HEK293 (cell line): ENCODE data around the gene KCTD6.

Experiments used
- CTCF ChIA-PET: fragments of 350-600 bp; formaldehyde crosslinking; extraction: SDS; loops from one replicate; lab custom pipeline; 2021; ENCODE audit warnings: antibody characterized with exemption; lab: Yijun Ruan, JAX
- POLR2A ChIA-PET: fragments of 300-600 bp; formaldehyde crosslinking; extraction: SDS; loops from one replicate; lab custom pipeline; 2020; ENCODE audit warnings: antibody characterized with exemption, inconsistent platforms; lab: Yijun Ruan, JAX
- H3K27ac ChIP-seq: fragments of 200-500 bp; sonication (Bioruptor generic); 2 replicates; pipeline ENCODE4 v1.5.1; 2014; ENCODE audit warnings: low read depth, low read length, control low read depth, inconsistent platforms; ENCODE audit errors: extremely low read depth
- H3K36me3 ChIP-seq, 2 experiments: fragments of 200-500 bp in 1 of 2; sonication (Bioruptor generic) in 1 of 2; 1 replicate in 1 of 2; 2 replicates in 1 of 2; pipeline ENCODE4 v1.5.1; 2014 to 2017; ENCODE audit warnings: inconsistent platforms in 2 of 2, low read length in 2 of 2; ENCODE audit not compliant: control insufficient read depth in 2 of 2, insufficient read depth in 1 of 2
- H3K4me1 ChIP-seq: fragments of 200-500 bp; sonication (Bioruptor generic); 2 replicates; pipeline ENCODE4 v1.5.1; 2014; ENCODE audit warnings: mild to moderate bottlenecking, low read length, inconsistent platforms; ENCODE audit not compliant: control insufficient read depth, insufficient read depth
- H3K4me3 ChIP-seq: 2 replicates; pipeline ENCODE4 v1.5.1; 2011; ENCODE audit warnings: low read depth, mild to moderate bottlenecking, control low read depth, low read length, moderate library complexity
- H3K9me3 ChIP-seq: fragments of 200-500 bp; sonication (Bioruptor generic); 2 replicates; pipeline ENCODE4 v1.5.1; 2014; ENCODE audit warnings: low read depth, low read length, inconsistent platforms; ENCODE audit not compliant: control insufficient read depth, insufficient read depth
- BCL11A ChIP-seq: fragments of 450-650 bp; formaldehyde crosslinking; IDR thresholded peaks from 2 replicates; pipeline ENCODE4 v1.5.1; 2016; ENCODE audit warnings: low read depth, missing biosample characterization, missing genetic modification characterization
- FEZF1 ChIP-seq: fragments of 450-650 bp; formaldehyde crosslinking; IDR thresholded peaks from 2 replicates; pipeline ENCODE4 v1.5.1; 2016; ENCODE audit warnings: missing biosample characterization, missing genetic modification characterization
- KLF1 ChIP-seq: fragments of 450-650 bp; formaldehyde crosslinking; IDR thresholded peaks from 2 replicates; pipeline ENCODE4 v1.5.1; 2016; ENCODE audit warnings: missing biosample characterization, missing genetic modification characterization
- MEIS1 ChIP-seq: sonication (generic); formaldehyde crosslinking; IDR thresholded peaks from 2 replicates; pipeline ENCODE4 v1.8.1; 2022; ENCODE audit warnings: missing genetic modification reagents, mild to moderate bottlenecking, borderline replicate concordance
- SCRT1 ChIP-seq: fragments of 450-650 bp; formaldehyde crosslinking; IDR thresholded peaks from 2 replicates; pipeline ENCODE4 v1.5.1; 2016; ENCODE audit warnings: missing biosample characterization, missing genetic modification characterization, borderline replicate concordance
- SETDB1 ChIP-seq: IDR thresholded peaks from one replicate; pipeline ENCODE4 v1.6.1; 2017; ENCODE audit warnings: mild to moderate bottlenecking, low read length, moderate library complexity, mixed read lengths; ENCODE audit not compliant: insufficient read length
- SP2 ChIP-seq: fragments of 450-650 bp; formaldehyde crosslinking; IDR thresholded peaks from 2 replicates; pipeline ENCODE4 v1.5.1; 2016; ENCODE audit warnings: missing biosample characterization, missing genetic modification characterization
- ZFP37 ChIP-seq: fragments of 450-650 bp; formaldehyde crosslinking; IDR thresholded peaks from 2 replicates; pipeline ENCODE4 v1.5.1; 2016; ENCODE audit warnings: missing biosample characterization, missing genetic modification characterization
- ZNF10 ChIP-seq: fragments of 450-650 bp; formaldehyde crosslinking; IDR thresholded peaks from 2 replicates; pipeline ENCODE4 v1.5.1; 2017; ENCODE audit warnings: missing biosample characterization, missing genetic modification characterization
- ZNF132 ChIP-seq: fragments of 450-650 bp; formaldehyde crosslinking; IDR thresholded peaks from 2 replicates; pipeline ENCODE4 v1.5.1; 2017; ENCODE audit warnings: missing biosample characterization, missing genetic modification characterization, borderline replicate concordance
- ZNF133 ChIP-seq: fragments of 450-650 bp; formaldehyde crosslinking; IDR thresholded peaks from 2 replicates; pipeline ENCODE4 v1.5.1; 2016; ENCODE audit warnings: missing biosample characterization, missing genetic modification characterization
- ZNF16 ChIP-seq: fragments of 450-650 bp; formaldehyde crosslinking; IDR thresholded peaks from 2 replicates; pipeline ENCODE4 v1.5.1; 2016; ENCODE audit warnings: low read depth, missing biosample characterization, missing genetic modification characterization
- ZNF211 ChIP-seq: fragments of 450-650 bp; formaldehyde crosslinking; IDR thresholded peaks from 2 replicates; pipeline ENCODE4 v1.5.1; 2016; ENCODE audit warnings: low read depth, missing biosample characterization, missing genetic modification characterization
- ZNF214 ChIP-seq: fragments of 450-650 bp; formaldehyde crosslinking; IDR thresholded peaks from 2 replicates; pipeline ENCODE4 v1.5.1; 2017; ENCODE audit warnings: missing biosample characterization, mild to moderate bottlenecking, missing genetic modification characterization, borderline replicate concordance
- ZNF391 ChIP-seq: fragments of 450-650 bp; formaldehyde crosslinking; IDR thresholded peaks from 2 replicates; pipeline ENCODE4 v1.5.1; 2016; ENCODE audit warnings: low read depth, missing biosample characterization, missing genetic modification characterization, borderline replicate concordance
- ZNF394 ChIP-seq: fragments of 450-650 bp; formaldehyde crosslinking; IDR thresholded peaks from 2 replicates; pipeline ENCODE4 v1.5.1; 2016; ENCODE audit warnings: missing biosample characterization, missing genetic modification characterization, mild to moderate bottlenecking, moderate library complexity, borderline replicate concordance
- ZNF521 ChIP-seq: fragments of 450-650 bp; formaldehyde crosslinking; IDR thresholded peaks from 2 replicates; pipeline ENCODE4 v1.5.1; 2017; ENCODE audit warnings: missing biosample characterization, mild to moderate bottlenecking, missing genetic modification characterization
- ZNF530 ChIP-seq: fragments of 450-650 bp; formaldehyde crosslinking; IDR thresholded peaks from 2 replicates; pipeline ENCODE4 v1.5.1; 2016; ENCODE audit warnings: low read depth, missing biosample characterization, missing genetic modification characterization
- ZNF558 ChIP-seq: fragments of 450-650 bp; formaldehyde crosslinking; IDR thresholded peaks from 2 replicates; pipeline ENCODE4 v1.5.1; 2016; ENCODE audit warnings: missing biosample characterization, missing genetic modification characterization
- ZNF560 ChIP-seq: fragments of 450-650 bp; formaldehyde crosslinking; IDR thresholded peaks from 2 replicates; pipeline ENCODE4 v1.5.1; 2017; ENCODE audit warnings: missing biosample characterization, missing genetic modification characterization, borderline replicate concordance
- ZNF571 ChIP-seq: fragments of 450-650 bp; formaldehyde crosslinking; IDR thresholded peaks from 2 replicates; pipeline ENCODE4 v1.5.0; 2017; ENCODE audit warnings: missing biosample characterization, missing genetic modification characterization
- ZNF76 ChIP-seq: fragments of 450-650 bp; formaldehyde crosslinking; IDR thresholded peaks from 2 replicates; pipeline ENCODE4; 2016; ENCODE audit warnings: low read depth, missing biosample characterization, missing genetic modification characterization, borderline replicate concordance
- ZNF843 ChIP-seq: fragments of 450-650 bp; formaldehyde crosslinking; IDR thresholded peaks from 2 replicates; pipeline ENCODE4 v1.5.1; 2016; ENCODE audit warnings: missing biosample characterization, missing genetic modification characterization
- ZSCAN16 ChIP-seq: fragments of 450-650 bp; formaldehyde crosslinking; IDR thresholded peaks from 2 replicates; pipeline ENCODE4 v1.5.1; 2016; ENCODE audit warnings: missing biosample characterization, missing genetic modification characterization
- ZXDB ChIP-seq: fragments of 450-650 bp; formaldehyde crosslinking; IDR thresholded peaks from 2 replicates; pipeline ENCODE4 v1.5.1; 2016; ENCODE audit warnings: missing biosample characterization, missing genetic modification characterization
- TF ChIP-seq, protein P1 (sequence below): fragments of 450-650 bp; formaldehyde crosslinking; IDR thresholded peaks from 2 replicates; pipeline ENCODE4 v1.5.1; 2016; ENCODE audit warnings: missing biosample characterization, missing genetic modification characterization
- TF ChIP-seq, protein P2 (sequence below): fragments of 450-650 bp; formaldehyde crosslinking; IDR thresholded peaks from 2 replicates; pipeline ENCODE4 v1.5.1; 2016; ENCODE audit warnings: missing biosample characterization, missing genetic modification characterization

The KCTD6 gene

DNA sequence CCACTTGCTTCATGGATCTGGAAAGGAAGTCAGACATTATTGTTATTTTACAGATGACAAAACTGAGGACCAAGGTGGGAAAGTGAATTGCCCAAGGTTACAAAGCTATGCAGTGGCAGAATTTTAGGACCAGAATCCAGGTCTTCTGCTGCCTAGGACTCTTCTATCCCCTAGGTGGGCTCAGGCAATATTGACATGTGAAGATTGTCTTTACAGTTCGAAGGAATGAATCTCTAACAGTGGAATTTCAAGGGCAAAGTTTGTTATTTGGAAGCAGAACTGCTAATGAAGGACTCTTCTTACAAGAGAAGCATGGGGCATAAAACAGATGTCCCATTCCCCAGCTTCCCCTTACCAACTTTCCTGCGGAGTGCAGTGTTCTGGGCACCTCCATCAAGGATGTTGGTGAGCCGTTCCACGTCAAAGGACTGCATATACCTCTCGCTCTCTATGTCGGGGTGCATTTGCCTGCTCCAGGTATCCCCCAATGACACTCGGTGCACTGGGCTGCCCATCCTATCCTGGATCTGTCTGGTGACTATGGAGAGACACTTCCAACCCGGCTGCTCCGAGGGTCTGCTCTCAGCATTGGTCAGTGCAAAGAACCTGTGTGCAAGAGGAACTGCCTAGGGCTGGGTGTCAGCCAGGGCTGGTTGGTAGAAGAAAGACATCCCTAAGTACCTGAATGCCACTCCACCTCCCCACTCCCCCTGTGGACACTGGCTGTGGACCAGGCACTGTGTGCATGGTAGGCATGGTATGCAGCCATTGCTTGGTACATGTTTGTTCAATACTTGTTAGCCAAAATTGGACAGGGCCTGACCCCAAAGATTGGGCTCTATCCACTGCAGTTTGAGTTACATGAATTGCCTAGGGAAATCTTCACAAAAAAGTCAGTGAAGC lies 42.9 kb downstream of the KCTD6 start:
- POLR2A ChIA-PET: no interaction called here
- CTCF ChIA-PET: interaction anchor here (0.6 to 1.8 kb wide), 4 partner anchors 35 to 228 kb away, joined by 3 to 8 read pairs (median 4); partner anchors contain the start of gene HTD2
- Histone ChIP-seq H3K4me1 (no peaks in the 10 kb centered on the region), H3K27ac (no peak overlapping the region), H3K4me3 (no peak overlapping the region), H3K36me3 (no peaks in the 10 kb centered on the region), H3K9me3 (no peaks in the 10 kb centered on the region)
- TF ChIP-seq KLF1 (tag by site-specific recombination) (no peak), ZNF10 (tag by site-specific recombination) (no peak), SP2 (tag by site-specific recombination) (no peak), SETDB1 (no peak), ZNF132 (tag by site-specific recombination) (no peak), SCRT1 (no peak), ZNF391 (tag by site-specific recombination) (no peak), BCL11A (tag by site-specific recombination) (no peak), ZNF560 (tag by site-specific recombination) (no peak), ZNF76 (tag by site-specific recombination) (no peak)
- TF ChIP-seq, protein P1, sequence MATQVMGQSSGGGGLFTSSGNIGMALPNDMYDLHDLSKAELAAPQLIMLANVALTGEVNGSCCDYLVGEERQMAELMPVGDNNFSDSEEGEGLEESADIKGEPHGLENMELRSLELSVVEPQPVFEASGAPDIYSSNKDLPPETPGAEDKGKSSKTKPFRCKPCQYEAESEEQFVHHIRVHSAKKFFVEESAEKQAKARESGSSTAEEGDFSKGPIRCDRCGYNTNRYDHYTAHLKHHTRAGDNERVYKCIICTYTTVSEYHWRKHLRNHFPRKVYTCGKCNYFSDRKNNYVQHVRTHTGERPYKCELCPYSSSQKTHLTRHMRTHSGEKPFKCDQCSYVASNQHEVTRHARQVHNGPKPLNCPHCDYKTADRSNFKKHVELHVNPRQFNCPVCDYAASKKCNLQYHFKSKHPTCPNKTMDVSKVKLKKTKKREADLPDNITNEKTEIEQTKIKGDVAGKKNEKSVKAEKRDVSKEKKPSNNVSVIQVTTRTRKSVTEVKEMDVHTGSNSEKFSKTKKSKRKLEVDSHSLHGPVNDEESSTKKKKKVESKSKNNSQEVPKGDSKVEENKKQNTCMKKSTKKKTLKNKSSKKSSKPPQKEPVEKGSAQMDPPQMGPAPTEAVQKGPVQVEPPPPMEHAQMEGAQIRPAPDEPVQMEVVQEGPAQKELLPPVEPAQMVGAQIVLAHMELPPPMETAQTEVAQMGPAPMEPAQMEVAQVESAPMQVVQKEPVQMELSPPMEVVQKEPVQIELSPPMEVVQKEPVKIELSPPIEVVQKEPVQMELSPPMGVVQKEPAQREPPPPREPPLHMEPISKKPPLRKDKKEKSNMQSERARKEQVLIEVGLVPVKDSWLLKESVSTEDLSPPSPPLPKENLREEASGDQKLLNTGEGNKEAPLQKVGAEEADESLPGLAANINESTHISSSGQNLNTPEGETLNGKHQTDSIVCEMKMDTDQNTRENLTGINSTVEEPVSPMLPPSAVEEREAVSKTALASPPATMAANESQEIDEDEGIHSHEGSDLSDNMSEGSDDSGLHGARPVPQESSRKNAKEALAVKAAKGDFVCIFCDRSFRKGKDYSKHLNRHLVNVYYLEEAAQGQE (tag by site-specific recombination): no peak

DNA sequence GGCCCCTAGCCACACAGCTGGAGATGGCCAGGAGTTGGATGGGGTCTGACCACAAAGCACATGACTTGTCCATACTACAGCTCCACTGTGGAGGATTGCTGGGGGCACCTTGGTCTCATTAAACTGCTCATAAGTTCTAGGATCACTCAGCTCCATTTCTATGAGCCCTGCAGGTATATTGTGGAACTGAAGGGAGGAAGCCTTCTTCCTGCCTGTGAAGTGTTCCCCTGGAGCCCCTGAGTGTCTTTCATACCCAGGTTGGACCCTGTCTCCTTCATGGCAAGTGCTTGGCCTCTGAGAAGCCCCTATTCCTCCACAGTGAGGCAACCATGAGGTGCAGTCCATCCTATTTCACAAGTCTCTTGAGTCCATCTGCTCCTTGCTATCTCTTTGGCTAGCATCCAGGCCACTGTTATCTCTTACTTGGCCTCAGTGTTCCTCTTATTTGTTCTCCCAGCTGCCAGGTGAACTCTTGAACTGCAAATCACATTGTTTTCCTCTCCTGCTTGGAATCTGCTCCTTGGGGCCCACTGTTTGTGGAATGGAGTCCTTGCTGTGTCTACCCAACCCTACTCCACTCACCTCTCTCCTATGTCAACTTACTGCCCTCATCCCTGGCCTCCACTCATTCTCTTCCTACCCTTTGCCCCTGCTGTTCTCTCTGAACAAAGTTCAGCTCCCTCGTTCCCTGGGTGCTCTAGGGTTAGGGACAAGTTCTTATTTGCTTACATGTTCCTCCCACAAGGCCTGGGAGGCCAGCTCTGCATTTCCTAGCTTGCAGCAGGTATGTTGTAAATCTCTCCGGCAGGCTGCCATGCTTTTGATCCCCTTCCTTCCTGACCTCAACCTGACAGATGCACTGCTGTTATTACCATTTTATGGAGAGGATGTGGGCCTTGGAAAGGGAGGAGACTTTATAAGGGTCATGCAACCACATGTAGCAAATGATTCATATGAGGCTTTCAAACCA lies 43.9 kb downstream of the KCTD6 start:
- Histone ChIP-seq H3K27ac (no peak overlapping the region), H3K9me3 (no peaks in the 10 kb centered on the region), H3K4me3 (no peak overlapping the region), H3K36me3 (no peaks in the 10 kb centered on the region), H3K4me1 (no peaks in the 10 kb centered on the region)
- ChIA-PET CTCF (interaction anchor here (0.6 to 0.8 kb wide), 4 partner anchors 34 to 229 kb away, joined by 3 to 4 read pairs (median 3); partner anchors contain the start of gene HTD2), POLR2A (no interaction called here)
- TF ChIP-seq ZNF843 (tag by site-specific recombination) (no peak), FEZF1 (tag by site-specific recombination) (no peak), ZXDB (tag by site-specific recombination) (no peak), ZNF521 (tag by site-specific recombination) (no peak), ZNF214 (tag by site-specific recombination) (no peak), ZFP37 (tag by site-specific recombination) (no peak), ZNF211 (no peak), ZNF16 (tag by site-specific recombination) (no peak), ZNF394 (tag by site-specific recombination) (no peak), ZNF133 (no peak), MEIS1 (CRISPR knock-in tag) (no peak), ZNF530 (tag by site-specific recombination) (no peak), ZNF558 (no peak), ZNF571 (tag by site-specific recombination) (no peak), ZSCAN16 (tag by site-specific recombination) (no peak)
- TF ChIP-seq, protein P2, sequence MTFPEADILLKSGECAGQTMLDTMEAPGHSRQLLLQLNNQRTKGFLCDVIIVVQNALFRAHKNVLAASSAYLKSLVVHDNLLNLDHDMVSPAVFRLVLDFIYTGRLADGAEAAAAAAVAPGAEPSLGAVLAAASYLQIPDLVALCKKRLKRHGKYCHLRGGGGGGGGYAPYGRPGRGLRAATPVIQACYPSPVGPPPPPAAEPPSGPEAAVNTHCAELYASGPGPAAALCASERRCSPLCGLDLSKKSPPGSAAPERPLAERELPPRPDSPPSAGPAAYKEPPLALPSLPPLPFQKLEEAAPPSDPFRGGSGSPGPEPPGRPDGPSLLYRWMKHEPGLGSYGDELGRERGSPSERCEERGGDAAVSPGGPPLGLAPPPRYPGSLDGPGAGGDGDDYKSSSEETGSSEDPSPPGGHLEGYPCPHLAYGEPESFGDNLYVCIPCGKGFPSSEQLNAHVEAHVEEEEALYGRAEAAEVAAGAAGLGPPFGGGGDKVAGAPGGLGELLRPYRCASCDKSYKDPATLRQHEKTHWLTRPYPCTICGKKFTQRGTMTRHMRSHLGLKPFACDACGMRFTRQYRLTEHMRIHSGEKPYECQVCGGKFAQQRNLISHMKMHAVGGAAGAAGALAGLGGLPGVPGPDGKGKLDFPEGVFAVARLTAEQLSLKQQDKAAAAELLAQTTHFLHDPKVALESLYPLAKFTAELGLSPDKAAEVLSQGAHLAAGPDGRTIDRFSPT: no peak
